ENCODE data around the gene OR1K1.
"Not testable (repeated sequence)": the region's sequence is repeated elsewhere in the genome, so short reads cannot be mapped to it uniquely, and the experiment has no call there.

The OR1K1 gene

DNA sequence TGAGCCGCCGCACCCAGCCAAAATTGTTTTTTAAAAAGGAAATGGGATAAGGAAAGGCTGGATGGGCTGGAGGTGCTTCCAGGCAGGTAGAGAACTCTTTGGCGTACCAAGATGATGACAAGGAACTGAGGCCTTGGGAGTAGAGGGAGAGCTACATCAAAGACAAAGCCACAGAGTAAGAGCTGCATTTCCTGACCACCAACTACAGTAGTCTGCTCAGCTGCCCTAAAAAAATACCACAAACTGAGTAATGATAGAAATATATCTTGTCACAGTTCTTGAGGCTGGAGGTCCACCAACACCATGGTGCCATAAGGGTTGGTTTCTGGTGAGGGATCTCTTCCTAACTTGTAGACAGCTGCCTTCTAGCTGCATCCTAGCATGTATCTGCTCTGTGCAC, 8.2 kb downstream of the OR1K1 start:
- DNase-seq (ENCODE audit: low read depth) = no peak
- TF ChIP-seq, protein P1, sequence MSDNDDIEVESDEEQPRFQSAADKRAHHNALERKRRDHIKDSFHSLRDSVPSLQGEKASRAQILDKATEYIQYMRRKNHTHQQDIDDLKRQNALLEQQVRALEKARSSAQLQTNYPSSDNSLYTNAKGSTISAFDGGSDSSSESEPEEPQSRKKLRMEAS (IDR thresholded peaks at IDR 0.05; ENCODE audit: low read depth, low read length) = no peak
- no peak for TF ChIP-seq MYC (IDR thresholded peaks at IDR 0.05; ENCODE audit: low read depth, low read length)
- TF ChIP-seq, protein P2, sequence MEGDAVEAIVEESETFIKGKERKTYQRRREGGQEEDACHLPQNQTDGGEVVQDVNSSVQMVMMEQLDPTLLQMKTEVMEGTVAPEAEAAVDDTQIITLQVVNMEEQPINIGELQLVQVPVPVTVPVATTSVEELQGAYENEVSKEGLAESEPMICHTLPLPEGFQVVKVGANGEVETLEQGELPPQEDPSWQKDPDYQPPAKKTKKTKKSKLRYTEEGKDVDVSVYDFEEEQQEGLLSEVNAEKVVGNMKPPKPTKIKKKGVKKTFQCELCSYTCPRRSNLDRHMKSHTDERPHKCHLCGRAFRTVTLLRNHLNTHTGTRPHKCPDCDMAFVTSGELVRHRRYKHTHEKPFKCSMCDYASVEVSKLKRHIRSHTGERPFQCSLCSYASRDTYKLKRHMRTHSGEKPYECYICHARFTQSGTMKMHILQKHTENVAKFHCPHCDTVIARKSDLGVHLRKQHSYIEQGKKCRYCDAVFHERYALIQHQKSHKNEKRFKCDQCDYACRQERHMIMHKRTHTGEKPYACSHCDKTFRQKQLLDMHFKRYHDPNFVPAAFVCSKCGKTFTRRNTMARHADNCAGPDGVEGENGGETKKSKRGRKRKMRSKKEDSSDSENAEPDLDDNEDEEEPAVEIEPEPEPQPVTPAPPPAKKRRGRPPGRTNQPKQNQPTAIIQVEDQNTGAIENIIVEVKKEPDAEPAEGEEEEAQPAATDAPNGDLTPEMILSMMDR (IDR thresholded peaks at IDR 0.05; ENCODE audit: low read depth, low read length) = no peak
- H3K4me3 ChIP-seq (ENCODE audit: low read depth, low read length) = no peak overlapping the region

DNA sequence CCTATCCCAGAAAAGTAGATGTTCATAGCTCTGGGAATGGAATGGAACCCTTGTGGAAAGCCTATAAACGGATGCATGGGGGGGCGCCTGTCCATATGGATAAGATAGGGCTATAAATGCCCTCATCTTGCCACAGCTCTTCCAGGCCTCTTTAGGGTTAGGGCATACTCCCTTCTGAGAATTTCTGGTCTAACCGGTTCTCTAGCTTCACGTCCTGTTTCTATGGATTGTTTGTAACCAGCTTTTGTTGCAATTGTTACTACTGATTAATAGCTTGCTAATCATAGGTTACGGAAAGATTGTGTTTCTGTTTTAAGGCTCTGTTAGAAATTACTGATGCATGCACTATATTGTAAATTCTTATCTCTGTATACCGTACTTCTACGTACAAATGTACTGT, 9.3 kb downstream of the OR1K1 start:
- not testable (repeated sequence) for DNase-seq (ENCODE audit: low read depth); H3K4me3 ChIP-seq (ENCODE audit: low read depth, low read length)

DNA sequence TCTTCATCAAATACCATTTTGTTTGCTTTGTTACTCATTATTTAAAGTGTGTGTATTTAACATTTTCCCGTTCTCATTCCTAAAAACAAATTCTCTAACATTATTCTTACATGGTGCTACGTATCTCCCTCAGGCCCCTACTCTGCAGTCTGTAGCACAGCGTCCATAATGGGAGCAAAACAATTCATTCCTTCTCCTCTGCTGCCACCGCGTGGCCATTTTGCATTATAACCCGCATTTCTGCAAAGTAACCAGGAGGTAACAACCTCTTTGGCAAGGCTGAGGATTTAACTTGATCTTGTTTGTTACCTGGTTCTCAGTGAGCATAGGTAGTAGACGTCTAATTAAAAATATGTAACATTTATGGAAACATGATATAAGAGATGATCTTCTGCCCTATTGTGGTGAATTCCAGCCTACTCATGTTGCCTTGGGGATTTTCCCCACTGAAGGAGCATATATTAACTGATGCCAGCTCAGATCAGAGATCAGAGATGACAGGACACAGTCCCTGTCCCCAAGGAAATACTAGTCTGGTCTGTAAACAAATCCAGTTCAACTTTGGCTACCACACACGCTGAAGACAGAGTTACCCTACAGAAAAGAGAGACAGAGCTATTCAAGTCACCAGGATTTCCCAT, 10.5 kb downstream of the OR1K1 start:
- TF ChIP-seq MYC (IDR thresholded peaks at IDR 0.05; ENCODE audit: low read depth, low read length) (no peak), POLR2A (IDR thresholded peaks at IDR 0.05; ENCODE audit: extremely low read depth, insufficient read length) (no peak)
- TF ChIP-seq, protein P2 (IDR thresholded peaks at IDR 0.05; ENCODE audit: low read depth, low read length) = peak; percentile 44
- no peak overlapping the region for H3K4me3 ChIP-seq (ENCODE audit: low read depth, low read length)
- peak; percentile 78 for DNase-seq (ENCODE audit: low read depth)

DNA sequence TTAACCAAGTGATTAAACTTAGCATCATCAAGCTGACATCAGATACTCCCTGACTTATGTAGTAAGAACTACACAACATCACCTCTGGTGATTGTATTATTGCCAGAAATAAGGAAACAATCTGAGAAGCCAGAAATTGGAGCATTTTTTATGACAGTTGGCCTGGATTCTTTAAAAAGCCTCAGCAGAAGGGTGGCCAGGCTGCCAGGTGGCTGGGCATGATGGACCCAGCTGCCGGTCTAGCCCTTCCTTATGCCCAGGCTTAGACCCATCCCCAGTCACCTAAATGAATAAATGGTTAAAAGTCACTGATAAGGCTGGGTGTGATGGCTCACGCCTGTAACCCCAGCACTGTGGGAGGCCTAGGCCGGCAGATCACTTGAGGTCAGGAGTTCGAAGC, 12.8 kb downstream of the OR1K1 start:
- no peak for TF ChIP-seq MYC (IDR thresholded peaks at IDR 0.05; ENCODE audit: low read depth, low read length)
- TF ChIP-seq, protein P2 (IDR thresholded peaks at IDR 0.05; ENCODE audit: low read depth, low read length) = no peak
- no peak for TF ChIP-seq POLR2A (IDR thresholded peaks at IDR 0.05; ENCODE audit: extremely low read depth, insufficient read length)
- TF ChIP-seq, protein P1 (IDR thresholded peaks at IDR 0.05; ENCODE audit: low read depth, low read length) = no peak
- no peak overlapping the region for H3K4me3 ChIP-seq (ENCODE audit: low read depth, low read length)
- DNase-seq (ENCODE audit: low read depth) = no peak

DNA sequence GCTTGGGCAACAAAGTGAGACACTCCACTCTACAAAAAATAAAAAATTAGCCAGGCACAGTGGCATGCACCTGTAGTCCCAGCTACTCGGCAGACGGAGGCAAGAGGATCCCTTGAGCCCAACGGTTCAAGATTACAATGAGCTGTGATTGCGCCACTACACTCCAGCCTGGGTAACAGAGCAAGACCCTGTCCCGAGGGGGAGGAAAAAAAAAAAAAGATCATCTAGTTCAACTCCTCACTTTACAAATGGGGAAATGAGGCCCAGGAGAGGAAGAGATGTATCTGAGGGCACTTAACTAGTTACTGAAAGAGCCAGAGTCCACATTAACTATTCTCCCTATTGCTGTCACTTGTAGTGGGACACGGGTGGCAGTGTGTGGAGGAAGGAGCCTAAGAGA, 14.6 kb downstream of the OR1K1 start:
- H3K4me3 ChIP-seq (ENCODE audit: low read depth, low read length) = no peak overlapping the region
- TF ChIP-seq, protein P1 (IDR thresholded peaks at IDR 0.05; ENCODE audit: low read depth, low read length) = no peak
- TF ChIP-seq, protein P2 (IDR thresholded peaks at IDR 0.05; ENCODE audit: low read depth, low read length) = no peak
- TF ChIP-seq POLR2A (IDR thresholded peaks at IDR 0.05; ENCODE audit: extremely low read depth, insufficient read length) (no peak), MYC (IDR thresholded peaks at IDR 0.05; ENCODE audit: low read depth, low read length) (no peak)
- peak; percentile 90 for DNase-seq (ENCODE audit: low read depth)

DNA sequence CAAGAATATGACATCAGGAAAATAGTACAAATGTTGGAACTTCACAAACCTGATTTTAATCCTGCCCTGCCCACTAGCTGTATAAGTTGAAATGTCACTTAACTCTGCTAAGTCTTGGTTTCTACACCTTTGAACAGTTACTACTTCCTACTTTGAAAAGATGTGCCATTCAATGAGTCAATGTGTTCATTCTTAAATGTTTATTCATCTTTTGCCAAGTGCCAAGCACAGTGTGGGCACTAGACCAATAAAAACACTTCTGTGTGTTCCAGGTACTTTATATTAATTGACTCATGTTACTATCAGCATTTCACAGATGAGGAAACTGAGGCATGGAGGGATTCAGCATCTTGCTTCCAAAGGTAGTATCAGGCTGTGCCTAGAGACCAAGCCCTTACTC, 15.6 kb downstream of the OR1K1 start:
- no peak for DNase-seq (ENCODE audit: low read depth)
- no peak overlapping the region for H3K4me3 ChIP-seq (ENCODE audit: low read depth, low read length)
- TF ChIP-seq POLR2A (IDR thresholded peaks at IDR 0.05; ENCODE audit: extremely low read depth, insufficient read length) (no peak), MYC (IDR thresholded peaks at IDR 0.05; ENCODE audit: low read depth, low read length) (no peak)
- TF ChIP-seq, protein P1 (IDR thresholded peaks at IDR 0.05; ENCODE audit: low read depth, low read length) = no peak
- TF ChIP-seq, protein P2 (IDR thresholded peaks at IDR 0.05; ENCODE audit: low read depth, low read length) = no peak

Data from NB4 (cell line).